Colonic mucosa (tissue), 4 donors: ENCODE measurements around the gene CCDC167. TPM values are rescaled to one million over a fixed set of nuclear protein-coding genes. Genes with fewer than 3 reads are reported as not detected.

ENCODE experiments used
- DNase-seq: peaks from one replicate; pipeline ENCODE4 v3.0.0-alpha.2; 2020
- H3K27ac ChIP-seq: fragments of 200-600 bp; one replicate; pipeline ENCODE4 v1.8.0; 2021
- H3K27me3 ChIP-seq: fragments of 200-600 bp; one replicate; pipeline ENCODE4 v1.8.0; 2021
- H3K36me3 ChIP-seq: fragments of 200-600 bp; one replicate; pipeline ENCODE4 v1.8.0; 2021
- H3K4me1 ChIP-seq: fragments of 200-600 bp; one replicate; pipeline ENCODE4 v1.8.0; 2021; ENCODE audit warnings: mild to moderate bottlenecking
- H3K4me3 ChIP-seq: fragments of 200-600 bp; one replicate; pipeline ENCODE4 v1.8.0; 2021
- H3K9ac ChIP-seq, 2 donors: one replicate each; pipeline ENCODE4 v1.7.0; 2013; ENCODE audit warnings: control low read depth in 2 of 2, low read depth in 2 of 2, low read length in 2 of 2
- H3K9me3 ChIP-seq: fragments of 200-600 bp; one replicate; pipeline ENCODE4 v1.8.0; 2021
- intact Hi-C: fragments of 100-400 bp; cut with DNase I; formaldehyde crosslinking; loops from one replicate; pipeline ENCODE4 v1.14.1; 2022
- total RNA-seq, 2 donors: library from RNA; stranded (reverse); fragmentation: NEBNext Ultra II Directional in 1 of 2; extraction: Animal tissue kit (Norgen Biotek cat#: 25700) in 1 of 2; gene quantifications; one replicate each; pipeline ENCODE4 v1.2.1, GENCODE V29; 2021
- TF ChIP-seq, protein P1 (sequence below): fragments of 200-600 bp; IDR thresholded peaks from one replicate; pipeline ENCODE4 v1.8.0; 2022; ENCODE audit warnings: antibody characterized with exemption, mild to moderate bottlenecking
- donor health status: healthy.
- donor health status: DM: no; HTN: no; CAD: no.
- donor health status: DM: no; HTN: no; CAD: no.

CCDC167 gene
- total RNA-seq, 2 donors from 2014 or later = 11.8 to 31.8 TPM

DNA sequence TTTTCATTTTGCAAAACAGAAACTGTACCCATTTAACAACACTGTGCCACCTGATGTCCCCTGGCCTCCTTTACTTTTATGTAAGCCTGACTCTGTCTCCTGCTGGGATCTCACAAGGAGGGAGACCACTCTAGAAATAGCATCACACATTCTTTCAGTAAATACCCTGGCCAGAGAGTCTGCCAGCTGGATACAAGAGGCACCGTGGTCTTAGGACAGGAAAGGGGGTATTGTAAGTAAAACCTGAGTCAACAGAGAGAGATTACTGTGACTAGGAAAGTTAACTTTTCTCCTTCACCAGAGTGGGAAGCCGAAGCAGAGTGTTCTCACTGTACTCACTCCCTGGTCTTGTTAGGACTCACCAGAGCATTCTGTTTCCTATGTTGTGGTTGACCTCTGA is 38.9 kb downstream of the CCDC167 start:
- intact Hi-C loops = no loop called here

DNA sequence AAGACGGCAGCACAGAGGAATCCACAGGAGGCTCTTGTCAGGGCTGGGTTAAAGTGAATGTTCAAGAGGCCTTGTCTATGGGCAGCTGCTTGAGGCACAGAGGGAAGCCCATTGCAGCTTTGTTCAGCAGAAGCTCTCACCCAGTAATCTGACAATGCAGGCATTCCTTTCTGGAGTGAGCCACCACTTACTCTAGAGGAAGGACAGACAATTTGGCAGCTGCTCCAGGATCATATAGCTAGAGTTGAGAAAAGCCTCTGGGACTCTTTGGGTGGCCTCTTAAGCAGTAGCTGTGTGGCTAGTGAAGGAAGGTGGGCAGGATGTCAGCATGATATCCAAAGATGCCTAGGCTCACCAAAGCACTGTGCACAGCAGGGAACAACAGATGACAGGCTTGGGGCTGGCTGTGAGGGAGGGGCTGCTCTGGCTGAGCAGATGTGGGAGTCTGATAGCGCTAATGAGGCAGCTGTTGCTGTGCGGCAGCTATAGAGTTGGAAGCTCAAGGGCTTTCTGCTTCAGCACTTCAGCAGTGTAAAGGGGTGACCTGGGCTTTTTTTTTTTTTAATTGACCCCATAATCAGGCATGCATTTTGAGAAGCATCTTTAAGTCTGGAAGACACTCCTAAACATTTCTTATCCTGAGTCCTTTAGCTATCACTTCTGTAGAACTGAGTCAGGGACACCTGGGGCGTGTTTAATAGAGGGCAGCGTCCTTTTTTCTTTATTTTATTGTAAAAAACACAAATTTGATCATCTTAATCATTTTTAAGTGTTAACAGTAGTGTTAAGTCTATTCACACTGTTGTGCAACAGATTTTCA is 39.5 kb downstream of the CCDC167 start:
- TF ChIP-seq, protein P1, sequence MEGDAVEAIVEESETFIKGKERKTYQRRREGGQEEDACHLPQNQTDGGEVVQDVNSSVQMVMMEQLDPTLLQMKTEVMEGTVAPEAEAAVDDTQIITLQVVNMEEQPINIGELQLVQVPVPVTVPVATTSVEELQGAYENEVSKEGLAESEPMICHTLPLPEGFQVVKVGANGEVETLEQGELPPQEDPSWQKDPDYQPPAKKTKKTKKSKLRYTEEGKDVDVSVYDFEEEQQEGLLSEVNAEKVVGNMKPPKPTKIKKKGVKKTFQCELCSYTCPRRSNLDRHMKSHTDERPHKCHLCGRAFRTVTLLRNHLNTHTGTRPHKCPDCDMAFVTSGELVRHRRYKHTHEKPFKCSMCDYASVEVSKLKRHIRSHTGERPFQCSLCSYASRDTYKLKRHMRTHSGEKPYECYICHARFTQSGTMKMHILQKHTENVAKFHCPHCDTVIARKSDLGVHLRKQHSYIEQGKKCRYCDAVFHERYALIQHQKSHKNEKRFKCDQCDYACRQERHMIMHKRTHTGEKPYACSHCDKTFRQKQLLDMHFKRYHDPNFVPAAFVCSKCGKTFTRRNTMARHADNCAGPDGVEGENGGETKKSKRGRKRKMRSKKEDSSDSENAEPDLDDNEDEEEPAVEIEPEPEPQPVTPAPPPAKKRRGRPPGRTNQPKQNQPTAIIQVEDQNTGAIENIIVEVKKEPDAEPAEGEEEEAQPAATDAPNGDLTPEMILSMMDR = no peak
- no peak overlapping the region for H3K4me3 ChIP-seq
- intact Hi-C loops = no loop called here
- no peaks in the 10 kb centered on the region for H3K9me3 ChIP-seq
- H3K9ac ChIP-seq = no peak overlapping the region
- DNase-seq = no peak
- H3K27me3 ChIP-seq = no peaks in the 10 kb centered on the region
- H3K27ac ChIP-seq = no peak overlapping the region
- no peaks in the 10 kb centered on the region for H3K4me1 ChIP-seq
- H3K36me3 ChIP-seq = peaks cover 4% of the 10 kb centered on the region

More for the DNA sequence above, 38.9 kb downstream of the CCDC167 start:
- H3K9ac ChIP-seq = no peak overlapping the region
- H3K36me3 ChIP-seq = peaks cover 4% of the 10 kb centered on the region
- DNase-seq = no peak
- no peak overlapping the region for H3K27ac ChIP-seq
- no peaks in the 10 kb centered on the region for H3K27me3 ChIP-seq
- H3K4me3 ChIP-seq = no peak overlapping the region
- TF ChIP-seq, protein P1 = no peak
- H3K9me3 ChIP-seq = no peaks in the 10 kb centered on the region
- no peaks in the 10 kb centered on the region for H3K4me1 ChIP-seq

DNA sequence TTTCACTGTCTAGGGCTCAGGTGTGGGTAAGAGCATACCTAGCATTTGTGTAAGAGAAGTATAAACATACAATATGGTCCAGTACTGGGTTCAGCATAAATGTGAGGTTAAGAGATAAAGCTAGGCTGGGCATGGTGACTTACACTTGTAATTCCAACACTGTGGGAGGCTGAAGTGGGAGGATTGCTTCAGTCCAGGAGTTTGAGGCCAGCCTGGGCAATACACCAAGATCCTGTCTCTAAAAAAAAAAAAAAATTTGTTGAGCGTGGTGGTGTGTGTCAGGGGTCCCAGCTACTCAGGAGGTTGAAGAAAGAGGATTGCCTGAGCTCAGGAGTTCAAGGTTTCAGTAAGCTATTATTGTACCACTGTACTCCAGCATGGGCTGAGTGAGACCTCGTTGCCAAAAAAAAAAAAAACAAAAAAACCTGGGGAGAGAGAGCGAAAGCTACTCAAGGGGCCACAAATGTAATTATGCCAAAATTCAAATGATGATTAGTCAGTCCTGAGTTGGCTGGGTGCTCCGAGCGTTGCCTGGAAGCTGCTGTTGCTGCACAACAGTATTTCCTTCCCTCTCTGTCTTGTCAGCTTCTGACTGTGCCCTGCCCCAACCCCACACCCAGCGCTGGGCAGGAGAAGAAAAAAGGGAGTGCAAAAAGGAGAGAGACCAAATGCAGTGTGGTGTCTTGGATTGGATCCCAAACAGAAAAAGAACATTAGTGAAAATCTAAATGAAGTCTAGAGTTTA is 42.7 kb downstream of the CCDC167 start:
- TF ChIP-seq, protein P1 = no peak
- Histone ChIP-seq H3K36me3 (no peaks in the 10 kb centered on the region), H3K9me3 (no peaks in the 10 kb centered on the region), H3K27me3 (no peaks in the 10 kb centered on the region), H3K4me1 (no peaks in the 10 kb centered on the region), H3K4me3 (no peak overlapping the region), H3K9ac (no peak overlapping the region), H3K27ac (no peak overlapping the region)
- DNase-seq = no peak
- intact Hi-C loops = no loop called here

DNA sequence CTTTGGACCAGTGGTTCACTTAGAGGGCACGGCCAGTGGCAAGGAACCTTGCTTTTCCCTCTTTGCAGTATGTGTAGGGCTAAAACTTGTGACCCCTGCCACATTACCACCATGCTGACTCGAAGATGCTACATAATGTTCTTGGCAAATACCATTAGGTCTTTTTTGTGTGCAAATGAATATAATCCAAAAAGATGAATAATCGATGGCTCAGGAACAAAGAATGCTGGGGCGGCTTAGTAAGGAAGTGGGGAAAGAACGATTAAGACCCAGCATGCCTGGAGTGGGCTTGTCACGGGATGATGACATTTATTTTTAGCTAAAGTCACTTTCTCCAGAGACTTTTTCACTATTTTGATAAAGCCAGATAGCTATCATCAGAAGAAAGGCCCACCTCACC is 43.6 kb downstream of the CCDC167 start:
- no peak overlapping the region for H3K27ac ChIP-seq
- intact Hi-C loops = no loop called here
- H3K4me1 ChIP-seq = no peaks in the 10 kb centered on the region
- TF ChIP-seq, protein P1 = no peak
- H3K9ac ChIP-seq = no peak overlapping the region
- no peak overlapping the region for H3K4me3 ChIP-seq
- H3K36me3 ChIP-seq = no peaks in the 10 kb centered on the region
- no peaks in the 10 kb centered on the region for H3K9me3 ChIP-seq
- H3K27me3 ChIP-seq = no peaks in the 10 kb centered on the region
- no peak for DNase-seq

DNA sequence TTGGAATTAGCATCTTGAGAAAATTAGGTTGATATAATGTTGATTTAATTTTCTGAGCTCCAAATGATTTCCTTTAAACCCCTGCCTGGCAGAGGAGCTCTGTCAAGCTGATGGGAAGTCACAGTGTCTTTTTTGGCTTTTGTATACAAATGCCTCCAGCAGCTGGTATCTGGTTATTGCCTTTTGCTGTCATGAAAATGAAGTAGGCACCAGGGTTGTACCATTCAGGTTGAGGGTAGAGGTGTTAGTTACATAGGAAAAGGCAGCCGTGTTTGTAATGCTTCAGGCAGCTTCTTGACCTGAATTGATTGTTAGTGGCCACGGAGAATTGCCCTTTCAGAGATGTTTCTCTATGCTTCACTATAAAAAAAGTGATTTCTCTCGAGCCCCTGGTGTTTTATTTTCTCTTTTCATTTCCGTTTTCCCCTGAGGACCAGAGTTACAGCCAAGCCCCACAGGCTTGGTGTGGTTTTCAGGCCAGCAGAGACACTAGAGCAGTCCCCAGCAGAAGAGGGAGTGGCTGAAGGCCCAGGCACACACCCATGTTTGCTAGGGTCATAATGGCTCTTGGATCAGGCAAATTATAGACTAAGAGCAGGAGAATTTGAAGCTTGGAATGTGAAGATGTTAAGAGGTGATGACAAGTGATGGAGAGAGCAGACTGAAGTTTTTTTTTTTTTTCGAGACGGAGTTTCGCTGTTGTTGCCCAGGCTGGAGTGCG is 45.1 kb downstream of the CCDC167 start:
- peak; percentile 38 for DNase-seq
- no peak overlapping the region for H3K9ac ChIP-seq
- H3K9me3 ChIP-seq = no peaks in the 10 kb centered on the region
- TF ChIP-seq, protein P1 = no peak
- no peaks in the 10 kb centered on the region for H3K4me1 ChIP-seq
- intact Hi-C loops = no loop called here
- H3K27ac ChIP-seq = peak overlapping the region; percentile 39
- H3K4me3 ChIP-seq = no peak overlapping the region
- H3K36me3 ChIP-seq = no peaks in the 10 kb centered on the region
- H3K27me3 ChIP-seq = no peaks in the 10 kb centered on the region
